Muscle of back (tissue), 11 donors: ENCODE data around the gene LMAN2. TPM values are rescaled to one million over a fixed set of nuclear protein-coding genes. Genes with fewer than 3 reads are reported as not detected.
"Not testable (repeated sequence)": the region's sequence is repeated elsewhere in the genome, so short reads cannot be mapped to it uniquely, and the experiment has no call there.

Experiments
- DNase-seq, 3 donors: peaks; one replicate each; pipeline versions ENCODE4 v3.0.0 to v3.0.0-alpha.2; 2013
- polyA plus RNA-seq, 10 donors: library from polyadenylated mRNA; unstranded; fragments of 120-200 nt; gene quantifications; one replicate each; pipeline ENCODE4 v1.2.1, GENCODE V29; 2013; ENCODE audit not compliant: insufficient read length in 10 of 10

The LMAN2 gene
- polyA plus RNA-seq, 10 donors = 53.9 to 87.5 (median 67.8) TPM

- DNase-seq = no peak
Measured at GRCh38 chr5:177350776-177351391, 584 bp downstream of the LMAN2 start.

DNA sequence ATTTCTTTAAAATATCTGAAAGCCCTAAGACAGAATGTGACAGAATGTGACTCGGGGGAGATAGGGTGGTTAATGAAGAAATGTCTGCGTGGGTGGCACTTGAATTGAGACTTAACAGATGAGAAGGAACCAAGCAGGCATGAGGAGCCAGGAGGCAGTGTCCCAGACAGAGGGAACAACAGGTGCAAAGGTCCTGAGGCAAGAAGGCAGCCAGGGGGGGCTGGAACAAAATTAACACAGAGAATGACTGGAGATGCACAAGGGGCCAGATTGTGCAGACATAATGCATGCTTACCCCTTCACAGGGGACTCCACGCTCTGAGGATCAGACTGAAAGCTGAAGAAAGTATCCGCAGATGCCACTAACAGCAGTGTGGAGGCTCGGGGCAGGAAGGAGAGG is 1.7 kb downstream of the LMAN2 start:
- DNase-seq = no peak

DNA sequence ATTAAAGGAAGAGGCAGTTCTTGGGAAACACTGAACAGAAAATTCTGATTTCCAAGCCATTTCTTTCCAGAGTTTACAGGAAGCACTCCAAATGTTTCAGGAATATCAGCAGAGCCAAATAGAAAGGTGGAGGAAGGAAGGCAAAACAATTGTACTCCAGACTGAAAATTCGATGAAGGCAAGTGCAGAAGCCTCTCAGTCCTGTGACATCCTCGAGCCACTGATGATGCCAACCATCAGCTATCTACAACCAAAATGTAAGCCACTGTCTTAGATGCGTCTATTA is 2.2 kb downstream of the LMAN2 start:
- DNase-seq = no peak

- no peak for DNase-seq
Measured at GRCh38 chr5:177347699-177348098, 3.8 kb downstream of the LMAN2 start.

GRCh38 chr5:177346820-177347219 is 4.6 kb downstream of the LMAN2 start:
- DNase-seq = no peak

DNA sequence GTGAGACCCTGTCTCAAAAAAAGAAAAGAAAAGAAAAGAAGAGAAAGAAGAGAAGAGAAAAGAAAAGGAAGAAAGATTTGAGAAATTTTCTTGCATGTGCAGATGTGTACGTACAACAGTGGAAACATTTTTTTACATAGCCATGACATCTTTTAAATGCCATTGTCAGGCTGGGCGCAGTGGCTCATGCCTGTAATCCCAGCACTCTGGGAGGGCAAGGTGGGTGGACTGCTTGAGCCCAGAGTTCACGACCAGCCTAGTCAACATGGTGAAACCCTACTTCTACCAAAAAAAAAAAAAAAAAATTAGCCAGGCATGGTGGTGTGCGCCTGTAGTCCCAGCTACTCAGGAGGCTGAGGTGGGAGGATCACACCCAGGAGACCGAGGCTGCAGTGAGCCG is 6.6 kb downstream of the LMAN2 start:
- DNase-seq = no peak

- no peak for DNase-seq
Measured at GRCh38 chr5:177343777-177344176, 7.7 kb downstream of the LMAN2 start.

GRCh38 chr5:177343000-177343399 is 8.5 kb downstream of the LMAN2 start:
- not testable (repeated sequence) for DNase-seq

- DNase-seq = no peak
Measured at GRCh38 chr5:177339107-177339638, 12.3 kb downstream of the LMAN2 start.

DNA sequence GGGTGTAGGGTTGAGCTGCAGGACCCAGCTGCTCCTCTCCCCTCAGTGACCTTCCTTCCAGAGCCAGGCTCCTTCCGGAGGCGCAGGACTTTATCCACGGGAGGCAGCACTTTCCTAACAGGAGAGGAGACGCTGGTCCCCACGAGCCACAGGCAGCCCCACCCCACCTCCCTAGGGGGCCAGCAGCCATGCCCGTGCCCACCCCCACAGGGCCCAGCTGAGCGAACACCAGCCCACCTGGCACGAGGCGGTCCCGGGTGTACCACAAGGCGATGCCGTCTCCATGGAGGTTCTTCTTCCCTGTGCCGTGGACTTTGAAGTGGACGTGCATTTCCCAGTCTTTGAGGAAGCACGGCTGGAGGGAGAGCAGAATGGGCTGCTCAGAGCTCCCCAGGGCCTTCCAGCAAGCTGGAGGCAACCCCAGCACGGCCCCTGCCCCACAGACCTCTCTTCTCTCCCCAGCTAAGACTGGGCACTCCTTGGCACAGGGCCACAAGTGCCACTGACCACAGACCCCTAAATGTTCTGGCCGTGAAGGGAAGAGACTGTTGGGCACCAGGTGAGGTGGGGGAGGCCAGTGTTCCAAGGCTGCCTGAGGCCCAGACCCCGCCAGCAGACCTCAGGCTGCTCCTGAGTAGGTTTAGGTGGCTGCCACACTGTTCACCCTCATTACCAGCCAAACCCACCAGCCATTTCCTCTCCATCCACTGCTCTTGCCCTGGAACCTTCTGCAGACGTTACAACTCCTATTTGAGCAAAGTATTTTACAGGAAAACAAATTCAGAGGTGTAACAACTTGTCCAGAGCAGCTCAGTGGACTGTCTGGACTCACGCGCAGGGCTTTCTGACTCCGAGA is 13.0 kb downstream of the LMAN2 start:
- DNase-seq = no peak

DNA sequence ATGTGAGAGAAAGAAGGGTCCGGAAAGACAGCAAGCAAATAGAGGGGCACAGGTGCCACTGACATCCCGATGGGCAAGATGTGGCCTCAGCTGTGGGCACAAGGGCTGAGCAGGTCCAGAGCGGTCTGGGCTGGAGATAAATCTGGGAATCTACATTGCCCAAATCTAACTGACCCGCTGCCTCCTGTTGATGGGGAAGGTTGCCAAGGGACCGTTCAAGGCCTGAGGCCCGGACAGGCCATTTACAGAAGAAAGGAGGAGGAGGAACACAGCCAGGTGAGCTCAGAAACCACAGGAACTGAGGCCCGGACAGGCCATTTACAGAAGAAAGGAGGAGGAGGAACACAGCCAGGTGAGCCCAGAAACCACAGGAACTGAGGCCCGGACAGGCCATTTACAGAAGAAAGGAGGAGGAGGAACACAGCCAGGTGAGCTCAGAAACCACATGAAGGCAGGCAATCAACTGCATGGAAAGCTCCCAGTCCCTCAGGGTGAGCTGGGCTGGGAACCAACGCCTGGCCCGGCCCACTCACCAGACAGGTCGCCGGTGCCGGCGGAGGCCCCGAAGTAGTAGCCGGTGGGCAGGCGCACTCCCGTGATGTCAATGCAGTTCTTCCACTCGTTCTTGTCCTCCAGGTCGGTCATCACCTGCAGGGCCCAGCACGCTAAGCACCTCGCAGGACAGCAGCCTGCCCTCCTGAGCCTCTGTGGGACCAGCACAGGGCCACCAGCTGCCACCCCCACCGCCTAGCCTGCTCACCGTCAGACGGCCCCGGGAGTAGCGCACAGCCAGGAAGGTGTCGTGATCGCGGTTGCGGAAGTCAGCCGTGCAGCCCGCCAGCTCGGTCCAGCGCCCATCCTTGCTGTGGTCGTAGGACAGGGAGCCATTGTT is 14.6 kb downstream of the LMAN2 start:
- DNase-seq = no peak

DNA sequence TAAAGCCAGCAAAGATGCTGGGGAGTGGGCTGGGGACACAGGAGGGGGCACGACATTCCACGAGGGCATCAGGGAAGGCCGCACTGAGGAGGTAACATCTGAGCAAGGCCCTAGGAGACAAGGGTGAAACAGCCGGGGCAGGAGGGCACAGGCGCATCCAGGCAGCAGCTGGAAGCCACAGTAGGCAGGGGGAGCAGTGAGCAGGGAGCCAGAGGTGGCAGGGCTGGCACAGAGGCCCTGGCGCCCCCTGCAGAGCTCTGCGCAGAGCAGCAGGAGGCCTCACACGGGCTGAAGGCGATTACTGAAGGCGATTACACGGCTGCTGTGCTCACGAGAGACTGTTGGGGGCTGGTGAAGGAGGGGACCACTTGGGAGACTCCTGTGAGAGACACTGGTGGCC is 15.4 kb downstream of the LMAN2 start:
- DNase-seq = no peak

DNA sequence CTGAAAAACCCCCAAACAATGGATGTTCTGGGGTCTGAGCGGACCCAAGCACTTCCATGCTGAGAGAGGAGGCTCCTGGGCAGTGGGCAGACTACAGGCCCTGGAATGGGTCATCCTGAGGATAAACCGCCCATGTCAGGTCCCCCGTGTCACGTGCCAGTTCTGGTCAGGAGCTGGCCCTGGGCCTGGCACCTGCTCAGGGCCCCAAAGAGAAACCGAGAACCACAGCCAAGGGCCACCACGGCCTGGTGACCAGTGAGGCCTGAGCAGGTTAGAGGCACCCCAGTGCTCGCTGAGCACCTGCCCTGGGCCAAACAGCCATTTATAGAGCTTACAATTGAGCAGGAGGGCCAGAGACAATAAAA is 15.8 kb downstream of the LMAN2 start:
- DNase-seq = no peak

GRCh38 chr5:177334781-177335700 is 16.4 kb downstream of the LMAN2 start:
- no peak for DNase-seq

- no peak for DNase-seq
Measured at GRCh38 chr5:177334155-177334551, 17.3 kb downstream of the LMAN2 start.

GRCh38 chr5:177333420-177334154 is 17.9 kb downstream of the LMAN2 start:
- no peak for DNase-seq

DNA sequence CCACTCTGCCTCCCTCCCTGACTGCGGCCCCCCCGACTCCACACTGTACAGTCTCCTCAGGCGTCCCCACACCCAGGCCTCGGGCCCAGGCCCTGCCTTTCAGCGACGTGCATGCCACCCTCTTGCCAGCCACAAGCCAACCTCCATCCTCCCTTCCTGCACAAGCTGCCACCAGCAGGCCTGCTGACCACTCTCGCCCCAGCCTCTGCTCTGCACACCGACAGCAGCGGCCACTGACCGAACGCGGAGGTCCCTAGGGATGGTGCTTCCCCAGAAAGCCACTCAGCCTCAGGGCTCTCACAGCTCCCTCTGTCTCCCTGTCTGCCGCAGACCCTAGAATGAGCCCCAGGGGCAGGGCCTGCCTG is 18.6 kb downstream of the LMAN2 start:
- no peak for DNase-seq

DNA sequence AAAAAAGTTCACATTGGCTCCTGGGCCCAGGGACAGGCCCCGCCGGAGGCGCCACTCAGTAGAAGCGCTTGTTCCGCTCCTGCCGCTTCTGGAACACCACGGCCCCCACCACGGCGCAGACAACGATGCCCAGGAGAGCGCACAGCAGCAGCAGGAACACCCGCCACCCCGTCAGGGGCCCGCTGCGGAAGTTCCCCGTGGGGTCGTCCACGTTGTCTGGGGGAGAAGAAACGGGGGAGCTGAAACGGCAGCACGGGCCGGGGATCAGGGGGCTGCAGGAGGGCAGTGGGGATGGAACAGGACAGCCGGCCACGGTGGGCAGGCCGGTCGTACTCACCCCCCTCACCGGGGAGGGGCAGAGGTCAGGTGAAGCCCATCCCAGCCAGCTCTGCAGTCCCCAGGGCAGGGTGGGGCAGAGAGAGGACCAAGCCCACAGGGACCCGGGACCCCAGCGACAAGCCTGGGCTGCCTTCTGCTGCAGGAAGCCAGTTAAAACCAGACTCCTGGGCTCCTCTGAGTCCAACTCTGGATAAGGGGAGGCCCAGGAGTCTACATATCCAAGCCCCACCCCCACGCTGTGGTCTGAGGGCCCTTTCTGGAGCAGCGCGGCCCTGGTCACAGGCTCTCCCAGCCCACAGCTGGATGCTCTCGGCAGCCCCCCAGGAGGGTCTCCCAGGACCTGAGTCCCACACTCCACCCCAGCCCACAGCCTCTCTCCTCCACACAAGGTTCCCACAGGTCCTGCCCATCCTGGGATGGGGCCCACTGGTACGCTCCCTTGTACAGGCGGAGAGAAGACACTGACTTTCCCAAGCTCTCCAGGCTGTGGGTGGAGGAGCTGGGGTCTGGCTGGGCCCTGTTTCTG is 19.2 kb downstream of the LMAN2 start:
- DNase-seq = no peak

GRCh38 chr5:177330991-177331842 is 20.3 kb downstream of the LMAN2 start:
- no peak for DNase-seq
